HCT116 (cell line): Measurements from ENCODE around the gene LKAAEAR1.
"Not testable (repeated sequence)": the region's sequence is repeated elsewhere in the genome, so short reads cannot be mapped to it uniquely, and the experiment has no call there.

Experiments
- ATF3 ChIP-seq: IDR thresholded peaks from 2 replicates; pipeline ENCODE4 v1.6.1; 2012
- CTCF ChIP-seq, 3 experiments: fragments of 200-600 bp in 1 of 3; sonication (generic) in 1 of 3; IDR thresholded peaks in 2 of 3; conservative IDR thresholded peaks in 1 of 3; 2 replicates each; pipeline ENCODE4 v1.5.1; 2012 to 2017; ENCODE audit warnings: low read depth in 2 of 3, low read length in 2 of 3, antibody characterized with exemption in 1 of 3, borderline replicate concordance in 1 of 3, control low read depth in 1 of 3, mild to moderate bottlenecking in 1 of 3, mixed read lengths in 1 of 3, mixed run types in 1 of 3, moderate library complexity in 1 of 3; ENCODE audit not compliant: insufficient read depth in 1 of 3
- ELF1 ChIP-seq: IDR thresholded peaks from 2 replicates; pipeline ENCODE4 v1.6.1; 2012; ENCODE audit warnings: low read depth, borderline replicate concordance
- EZH2phosphoT487 ChIP-seq: fragments of 200-600 bp; IDR thresholded peaks from 2 replicates; pipeline ENCODE4 v1.6.1; 2018; ENCODE audit warnings: antibody characterized with exemption, borderline replicate concordance
- FOSL1 ChIP-seq: IDR thresholded peaks from 2 replicates; pipeline ENCODE4 v1.6.1; 2012; ENCODE audit warnings: low read depth
- POLR2A ChIP-seq: IDR thresholded peaks from 2 replicates; pipeline ENCODE4 v1.7.0; 2011; ENCODE audit warnings: borderline replicate concordance; ENCODE audit not compliant: insufficient read depth, insufficient read length; ENCODE audit errors: extremely low read depth
- RAD21 ChIP-seq: IDR thresholded peaks from 2 replicates; pipeline ENCODE4 v1.6.1; 2012; ENCODE audit warnings: low read depth, mild to moderate bottlenecking
- SP1 ChIP-seq: IDR thresholded peaks from 2 replicates; pipeline ENCODE4 v1.6.1; 2012; ENCODE audit warnings: low read depth
- YY1 ChIP-seq: IDR thresholded peaks from 2 replicates; pipeline ENCODE4 v1.6.1; 2011; ENCODE audit warnings: low read length, low read depth, moderate library complexity, mild to moderate bottlenecking; ENCODE audit not compliant: insufficient replicate concordance; ENCODE audit errors: extremely low read depth
- ZBTB33 ChIP-seq: IDR thresholded peaks from 2 replicates; pipeline ENCODE4 v1.6.1; 2011; ENCODE audit warnings: mild to moderate bottlenecking, low read length, moderate library complexity; ENCODE audit not compliant: insufficient replicate concordance; ENCODE audit errors: extremely low read depth
- ZFX ChIP-seq: fragments of 450-650 bp; IDR thresholded peaks from 2 replicates; pipeline ENCODE4 v1.6.1; 2017

- TF ChIP-seq CTCF (IDR thresholded peaks at IDR 0.05 in 2 of 3, conservative IDR thresholded peaks at IDR 0.05 in 1 of 3; ENCODE audit: borderline replicate concordance in 1 of 3, insufficient read depth in 1 of 3, low read depth in 2 of 3, low read length in 2 of 3); RAD21; FOSL1; SP1; ATF3; POLR2A; ZBTB33; EZH2phosphoT487; YY1; ZFX; ELF1: not testable (repeated sequence)
Observed at GRCh38 chr20:64117432-64117777, 33.2 kb upstream of the LKAAEAR1 start.
